Ovary (tissue), 3 donors: ENCODE results near the gene TREM1.

Source experiments
- CTCF ChIP-seq, 3 donors: fragments of 450-650 bp in 2 of 3; fragments of 200-600 bp in 1 of 3; IDR thresholded peaks; one replicate each; pipeline versions ENCODE4 v1.5.1 to v1.8.0; 2016 to 2022; ENCODE audit warnings: antibody characterized with exemption in 3 of 3, mild to moderate bottlenecking in 1 of 3
- EP300 ChIP-seq: sonication (generic); formaldehyde crosslinking; IDR thresholded peaks from one replicate; pipeline ENCODE4 v1.6.1; 2017; ENCODE audit warnings: antibody characterized with exemption
- POLR2A ChIP-seq: fragments of 450-650 bp; IDR thresholded peaks from one replicate; pipeline ENCODE4 v1.6.1; 2017; ENCODE audit warnings: antibody characterized with exemption, mild to moderate bottlenecking, moderate library complexity
- donor health status: DM: no; HTN: no; CAD: no.

GRCh38 chr6:41256383-41256782 lies 30.1 kb downstream of the TREM1 start:
- TF ChIP-seq CTCF (IDR thresholded peaks at IDR 0.05) = no peak
- no peak for TF ChIP-seq POLR2A
- TF ChIP-seq EP300 = no peak
